Right lobe of liver (tissue), 4 donors: ENCODE results near the gene TPPP2.

Experiments
- CTCF ChIP-seq, 4 donors: fragments of 200-600 bp in 3 of 4; fragments of 450-650 bp in 1 of 4; IDR thresholded peaks; one replicate each; pipeline versions ENCODE4 v1.5.1 to v1.8.0; 2016 to 2022; ENCODE audit warnings: antibody characterized with exemption in 4 of 4, mild to moderate bottlenecking in 2 of 4
- POLR2A ChIP-seq: fragments of 450-650 bp; IDR thresholded peaks from one replicate; pipeline ENCODE4 v1.6.1; 2017; ENCODE audit warnings: antibody characterized with exemption, mild to moderate bottlenecking
- donor health status: DM: no; HTN: no; CAD: no.
- donor health status: DM: no; HTN: no; CAD: no.
- donor health status: DM: no; HTN: yes; CAD: no.

GRCh38 chr14:21034707-21035106 lies 4.7 kb downstream of the TPPP2 start, which contains the start of gene RNASE13:
- TF ChIP-seq CTCF (IDR thresholded peaks at IDR 0.05) = no peak
- no peak for TF ChIP-seq POLR2A
